Measurements from ENCODE around the gene WDFY1.

DNA sequence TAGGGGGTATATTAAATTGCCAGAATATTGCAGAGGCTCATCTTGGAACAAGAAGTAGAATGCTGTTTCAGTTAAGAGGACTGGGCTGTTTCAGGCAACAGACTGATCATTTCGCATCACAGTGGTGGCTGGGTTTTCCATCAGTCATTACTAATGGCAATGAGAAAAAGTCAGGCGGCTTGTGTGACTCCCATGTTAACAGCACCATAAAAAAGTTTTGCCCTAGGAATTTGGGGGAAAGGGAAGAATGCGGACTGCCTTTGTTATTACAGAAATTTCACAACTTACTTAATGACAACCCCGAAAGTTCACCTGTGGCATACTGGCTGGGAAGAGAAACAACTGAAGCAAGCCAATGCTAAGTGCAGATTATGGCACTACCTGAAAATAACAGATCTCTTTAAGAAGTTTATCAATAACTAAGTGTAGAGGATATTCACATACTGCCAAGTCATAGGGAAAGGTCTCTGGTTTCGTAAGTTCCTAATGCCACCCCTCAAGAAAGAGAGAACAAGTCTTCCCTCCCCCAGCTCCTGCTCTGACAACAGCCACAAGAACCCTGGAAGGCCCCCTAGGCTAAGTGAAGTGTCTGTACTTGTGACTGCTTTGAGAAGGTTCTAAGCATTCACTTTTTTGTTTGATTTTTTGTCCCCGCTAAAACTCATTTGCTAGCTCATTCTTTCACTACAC is 67.3 kb downstream of the WDFY1 start:
- TF ChIP-seq, protein P1, sequence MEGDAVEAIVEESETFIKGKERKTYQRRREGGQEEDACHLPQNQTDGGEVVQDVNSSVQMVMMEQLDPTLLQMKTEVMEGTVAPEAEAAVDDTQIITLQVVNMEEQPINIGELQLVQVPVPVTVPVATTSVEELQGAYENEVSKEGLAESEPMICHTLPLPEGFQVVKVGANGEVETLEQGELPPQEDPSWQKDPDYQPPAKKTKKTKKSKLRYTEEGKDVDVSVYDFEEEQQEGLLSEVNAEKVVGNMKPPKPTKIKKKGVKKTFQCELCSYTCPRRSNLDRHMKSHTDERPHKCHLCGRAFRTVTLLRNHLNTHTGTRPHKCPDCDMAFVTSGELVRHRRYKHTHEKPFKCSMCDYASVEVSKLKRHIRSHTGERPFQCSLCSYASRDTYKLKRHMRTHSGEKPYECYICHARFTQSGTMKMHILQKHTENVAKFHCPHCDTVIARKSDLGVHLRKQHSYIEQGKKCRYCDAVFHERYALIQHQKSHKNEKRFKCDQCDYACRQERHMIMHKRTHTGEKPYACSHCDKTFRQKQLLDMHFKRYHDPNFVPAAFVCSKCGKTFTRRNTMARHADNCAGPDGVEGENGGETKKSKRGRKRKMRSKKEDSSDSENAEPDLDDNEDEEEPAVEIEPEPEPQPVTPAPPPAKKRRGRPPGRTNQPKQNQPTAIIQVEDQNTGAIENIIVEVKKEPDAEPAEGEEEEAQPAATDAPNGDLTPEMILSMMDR (conservative IDR thresholded peaks at IDR 0.05; ENCODE audit: low read depth in 2 of 2) = no peak
- no peak for TF ChIP-seq JUNB (IDR thresholded peaks at IDR 0.05; ENCODE audit: unreplicated experiment)
- TF ChIP-seq EZH2phosphoT487 (IDR thresholded peaks at IDR 0.05; ENCODE audit: unreplicated experiment) = no peak
- TF ChIP-seq POLR2AphosphoS5 (IDR thresholded peaks at IDR 0.05; ENCODE audit: low read depth) = no peak
- no peak for TF ChIP-seq EZH2 (IDR thresholded peaks at IDR 0.05; ENCODE audit: low read depth, unreplicated experiment)
- TF ChIP-seq, protein P2, sequence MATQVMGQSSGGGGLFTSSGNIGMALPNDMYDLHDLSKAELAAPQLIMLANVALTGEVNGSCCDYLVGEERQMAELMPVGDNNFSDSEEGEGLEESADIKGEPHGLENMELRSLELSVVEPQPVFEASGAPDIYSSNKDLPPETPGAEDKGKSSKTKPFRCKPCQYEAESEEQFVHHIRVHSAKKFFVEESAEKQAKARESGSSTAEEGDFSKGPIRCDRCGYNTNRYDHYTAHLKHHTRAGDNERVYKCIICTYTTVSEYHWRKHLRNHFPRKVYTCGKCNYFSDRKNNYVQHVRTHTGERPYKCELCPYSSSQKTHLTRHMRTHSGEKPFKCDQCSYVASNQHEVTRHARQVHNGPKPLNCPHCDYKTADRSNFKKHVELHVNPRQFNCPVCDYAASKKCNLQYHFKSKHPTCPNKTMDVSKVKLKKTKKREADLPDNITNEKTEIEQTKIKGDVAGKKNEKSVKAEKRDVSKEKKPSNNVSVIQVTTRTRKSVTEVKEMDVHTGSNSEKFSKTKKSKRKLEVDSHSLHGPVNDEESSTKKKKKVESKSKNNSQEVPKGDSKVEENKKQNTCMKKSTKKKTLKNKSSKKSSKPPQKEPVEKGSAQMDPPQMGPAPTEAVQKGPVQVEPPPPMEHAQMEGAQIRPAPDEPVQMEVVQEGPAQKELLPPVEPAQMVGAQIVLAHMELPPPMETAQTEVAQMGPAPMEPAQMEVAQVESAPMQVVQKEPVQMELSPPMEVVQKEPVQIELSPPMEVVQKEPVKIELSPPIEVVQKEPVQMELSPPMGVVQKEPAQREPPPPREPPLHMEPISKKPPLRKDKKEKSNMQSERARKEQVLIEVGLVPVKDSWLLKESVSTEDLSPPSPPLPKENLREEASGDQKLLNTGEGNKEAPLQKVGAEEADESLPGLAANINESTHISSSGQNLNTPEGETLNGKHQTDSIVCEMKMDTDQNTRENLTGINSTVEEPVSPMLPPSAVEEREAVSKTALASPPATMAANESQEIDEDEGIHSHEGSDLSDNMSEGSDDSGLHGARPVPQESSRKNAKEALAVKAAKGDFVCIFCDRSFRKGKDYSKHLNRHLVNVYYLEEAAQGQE (IDR thresholded peaks at IDR 0.05; ENCODE audit: unreplicated experiment) = no peak
- TF ChIP-seq ZNF331 (CRISPR knock-in tag; IDR thresholded peaks at IDR 0.05; ENCODE audit: low read depth) = no peak
- TF ChIP-seq ZNF462 (CRISPR knock-in tag; IDR thresholded peaks at IDR 0.05) = no peak
- TF ChIP-seq CREB1 (CRISPR knock-in tag; IDR thresholded peaks at IDR 0.05; ENCODE audit: low read depth) = no peak
- TF ChIP-seq ZNF114 (CRISPR knock-in tag; IDR thresholded peaks at IDR 0.05) = no peak
- no peak for TF ChIP-seq NANOG (IDR thresholded peaks at IDR 0.05; ENCODE audit: borderline replicate concordance)

Data from GM23338 (cell line).